Left lobe of liver (tissue), 2 donors: ENCODE results near the gene CHD9NB. TPM values are rescaled to one million over a fixed set of nuclear protein-coding genes. Genes with fewer than 3 reads are reported as not detected.
A peak's percentile ranks its signal among the peaks of the same experiment; 100 is the strongest.

ENCODE experiments used
- ATAC-seq: fragments of 200-7000 bp; cut with Tn5 transposase; one replicate; pipeline ENCODE4 v1.9.1; 2020; ENCODE audit warnings: mild to moderate bottlenecking, moderate library complexity
- DNase-seq: peaks from one replicate; pipeline ENCODE4 v3.0.0-alpha.2; 2020; ENCODE audit warnings: low spot score
- total RNA-seq: library from RNA; stranded (reverse); gene quantifications from one replicate; pipeline ENCODE4 v1.2.1, GENCODE V29; 2021
- donor health status: DM: no; HTN: no; CAD: no; lungs with moderate emphysema.
- donor health status: DM: no; HTN: yes; CAD: no.

CHD9NB gene
- 1.1 TPM for total RNA-seq

DNA sequence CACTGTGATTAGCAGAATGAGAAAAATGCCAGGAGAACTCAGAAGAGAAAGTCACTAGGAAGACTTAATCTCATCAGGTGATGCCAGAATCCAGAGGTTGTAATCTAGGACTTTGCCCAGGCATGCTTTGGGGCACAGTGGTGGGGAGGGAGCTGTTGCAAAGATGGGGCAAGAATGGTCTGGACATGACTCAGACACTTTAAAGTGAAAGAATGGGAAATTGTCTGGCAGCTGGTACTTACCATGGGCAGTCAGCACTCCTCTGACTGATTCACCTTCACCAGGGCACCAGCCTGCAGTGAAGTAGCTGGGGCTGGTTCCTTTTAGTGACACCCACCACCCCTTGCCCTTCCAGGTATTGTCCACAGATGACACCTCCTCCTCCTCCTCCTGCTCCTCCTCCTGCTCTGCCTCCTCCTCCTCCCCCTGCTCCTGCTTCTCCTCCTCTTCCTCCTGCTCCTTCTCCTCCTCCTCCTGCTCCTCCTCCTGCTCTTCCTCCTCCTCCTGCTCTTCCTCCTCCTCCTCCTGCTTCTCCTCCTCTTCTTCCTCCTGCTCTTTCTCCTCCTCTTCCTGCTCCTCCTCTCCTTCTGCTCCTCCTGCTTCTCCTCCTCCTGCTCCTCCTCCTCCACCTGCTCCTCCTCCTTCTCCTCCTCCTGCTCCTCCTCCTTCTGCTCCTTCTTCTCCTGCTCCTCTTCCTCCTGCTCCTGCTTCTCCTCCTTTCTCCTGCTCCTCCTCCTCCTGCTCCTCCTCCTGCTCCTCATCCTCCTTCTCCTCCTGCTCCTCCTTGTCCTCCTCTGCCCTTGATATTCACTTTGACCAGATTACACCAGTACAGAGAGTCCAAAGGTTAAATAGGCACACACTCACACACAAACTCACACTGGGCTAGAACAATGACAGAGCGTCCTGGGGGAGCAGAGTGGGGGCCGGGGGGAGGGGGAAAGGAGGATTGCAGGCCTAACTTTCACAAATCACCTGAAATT, at the start of gene CHD9NB:
CHD9NB (minus strand) TSS at position 379 of the 983 bp plus-strand sequence. CDS start 8,739 bp downstream, outside the sequence.
- peak; percentile 86 for DNase-seq
- peak; percentile 29 for ATAC-seq

DNA sequence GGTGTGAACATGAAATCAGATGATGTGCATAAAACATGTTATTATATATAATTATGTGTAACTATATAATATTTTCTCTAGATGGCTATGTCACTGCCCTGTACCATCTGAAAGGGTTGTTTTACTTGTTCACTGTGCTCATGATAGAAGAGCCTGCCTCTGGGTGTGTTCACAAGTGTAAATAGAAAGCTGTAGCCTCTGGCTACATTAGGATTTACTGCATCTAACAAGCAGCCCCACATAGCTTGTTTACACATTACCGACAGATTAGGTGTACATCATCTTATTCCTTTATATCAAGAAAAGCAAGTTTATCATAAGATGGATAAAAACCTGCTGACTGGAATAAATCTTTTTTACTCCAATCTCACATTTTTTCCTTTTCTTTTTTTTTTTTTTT, 48.2 kb upstream of the CHD9NB start:
- DNase-seq, result no peak
- no peak for ATAC-seq

DNA sequence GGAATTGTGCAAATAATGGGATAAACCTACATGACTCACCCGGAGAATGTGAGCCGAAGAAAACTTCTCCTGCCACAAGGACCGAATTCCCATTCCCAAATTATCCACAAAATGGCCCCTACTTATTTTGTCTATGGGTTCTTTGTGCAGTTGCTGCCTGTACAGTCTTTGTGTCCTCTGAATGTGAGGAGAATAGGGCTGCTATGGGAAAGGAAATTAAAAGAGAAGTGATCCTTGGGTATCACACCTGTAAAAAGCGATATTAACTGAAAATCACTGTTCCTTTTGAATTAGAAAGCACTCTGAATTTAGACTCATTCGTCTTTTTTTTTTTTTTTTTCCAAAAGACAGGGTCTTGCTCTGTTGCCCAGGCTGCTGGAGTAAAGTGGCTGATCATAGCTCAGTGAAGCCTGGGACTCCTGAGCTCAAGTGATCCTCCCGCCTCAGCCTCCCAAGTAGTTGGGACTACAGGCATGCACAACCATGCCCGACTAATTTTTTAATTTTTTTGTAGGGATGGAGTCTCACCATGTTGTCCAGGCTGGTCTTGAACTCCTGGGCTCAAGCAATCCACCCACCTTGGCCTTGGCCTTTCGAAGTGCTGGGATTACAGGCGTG, 47.5 kb upstream of the CHD9NB start:
- ATAC-seq, result no peak
- no peak for DNase-seq

DNA sequence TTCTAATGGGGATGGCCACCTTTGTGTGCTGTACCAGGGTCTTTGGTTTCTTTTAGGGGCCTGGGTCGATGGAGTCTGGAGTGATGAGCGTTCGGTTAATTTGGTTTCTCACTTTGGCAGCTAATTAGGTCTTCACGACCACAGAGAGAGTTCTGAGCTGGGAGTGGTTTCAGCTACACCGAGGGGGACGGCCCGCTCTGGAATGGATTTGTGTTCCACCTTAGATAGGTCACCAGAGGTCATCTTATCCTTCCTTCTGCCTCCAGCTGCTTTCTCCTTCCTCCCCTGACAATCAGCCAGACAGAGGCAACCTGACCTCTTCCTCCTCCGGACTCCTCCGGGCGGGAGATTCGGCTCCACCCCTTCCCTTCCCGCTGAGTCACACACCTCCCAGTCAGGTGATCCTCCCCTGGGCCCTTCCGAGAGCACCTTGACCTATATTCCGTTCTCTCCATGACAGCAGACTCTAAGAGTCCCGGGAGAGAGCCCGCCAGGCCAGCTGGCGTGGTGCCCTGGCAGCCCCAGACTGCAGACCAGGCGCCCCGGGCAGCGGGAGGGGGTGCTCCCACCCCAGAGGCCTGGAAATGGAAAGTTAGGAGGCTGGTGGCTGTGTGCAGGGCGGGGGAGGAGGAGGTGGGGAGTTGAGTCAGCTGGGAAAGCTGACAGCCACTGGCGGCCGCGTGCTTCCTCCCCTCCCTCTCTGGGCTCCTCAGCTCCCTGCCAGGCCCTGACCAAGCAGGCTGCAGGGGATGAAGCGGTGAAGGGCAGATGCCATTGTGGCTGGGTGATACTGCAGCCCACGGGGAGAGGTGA, 46.8 kb upstream of the CHD9NB start:
- DNase-seq, result peak; percentile 95

DNA sequence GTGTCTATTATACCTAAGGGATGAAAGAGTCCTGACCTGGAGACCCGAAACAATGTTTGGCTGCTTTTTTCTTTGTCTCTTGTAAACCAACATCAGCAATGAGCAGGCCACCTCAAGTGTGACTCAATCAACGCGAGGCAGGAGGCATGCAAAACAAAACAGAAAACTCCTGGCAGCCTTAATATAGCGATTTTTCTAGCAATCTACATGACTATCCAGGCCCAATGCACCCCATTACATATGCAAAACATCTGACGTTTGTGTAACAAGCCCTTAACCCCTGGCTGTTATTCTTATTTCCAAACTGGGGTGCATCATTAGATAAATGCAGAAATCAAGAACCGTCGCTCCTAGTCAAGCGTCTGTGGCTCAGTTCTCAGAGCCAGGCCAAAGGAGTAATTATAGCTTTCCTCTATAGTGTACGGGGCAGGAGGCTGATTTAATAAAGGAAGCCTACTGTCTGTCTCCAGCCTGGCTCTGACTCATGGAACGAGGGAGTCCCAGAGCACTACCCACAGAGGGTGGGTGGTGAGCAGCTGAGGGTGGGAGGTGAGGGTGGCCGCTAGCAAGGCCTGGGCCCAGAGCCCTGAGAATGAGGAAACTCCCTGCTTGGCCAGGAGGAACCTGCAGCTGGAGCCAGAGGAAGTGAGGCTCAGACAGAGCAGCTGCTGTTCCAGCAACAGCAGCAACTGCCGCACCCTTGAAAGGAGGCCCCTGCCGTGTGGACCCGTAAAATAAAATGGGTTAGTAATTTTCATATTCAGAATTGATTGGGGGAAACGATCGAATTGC, 46.0 kb upstream of the CHD9NB start:
- peak; percentile 60 for DNase-seq
- peak; percentile 37 for ATAC-seq

More for the DNA sequence above, 46.8 kb upstream of the CHD9NB start:
- ATAC-seq, result peak; percentile 91

DNA sequence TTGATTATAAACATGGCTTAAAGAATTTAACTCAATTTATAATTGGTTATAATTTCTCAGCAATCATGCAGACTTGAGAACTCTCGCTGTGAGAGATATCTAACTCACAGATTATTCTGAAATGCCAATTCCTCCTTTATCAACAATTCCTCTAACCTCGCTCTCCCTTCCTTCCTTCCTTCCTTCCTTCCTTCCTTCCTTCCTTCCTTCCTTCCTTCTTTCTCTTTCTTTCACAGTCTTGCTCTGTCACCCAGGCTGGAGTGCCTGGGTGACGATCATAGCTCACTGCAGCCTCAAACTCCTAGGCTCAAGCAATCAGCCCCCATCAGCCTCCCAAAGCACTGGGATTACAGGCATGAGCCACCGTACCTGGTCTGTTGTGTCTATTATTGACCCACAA, 44.5 kb upstream of the CHD9NB start:
- no peak for ATAC-seq

DNA sequence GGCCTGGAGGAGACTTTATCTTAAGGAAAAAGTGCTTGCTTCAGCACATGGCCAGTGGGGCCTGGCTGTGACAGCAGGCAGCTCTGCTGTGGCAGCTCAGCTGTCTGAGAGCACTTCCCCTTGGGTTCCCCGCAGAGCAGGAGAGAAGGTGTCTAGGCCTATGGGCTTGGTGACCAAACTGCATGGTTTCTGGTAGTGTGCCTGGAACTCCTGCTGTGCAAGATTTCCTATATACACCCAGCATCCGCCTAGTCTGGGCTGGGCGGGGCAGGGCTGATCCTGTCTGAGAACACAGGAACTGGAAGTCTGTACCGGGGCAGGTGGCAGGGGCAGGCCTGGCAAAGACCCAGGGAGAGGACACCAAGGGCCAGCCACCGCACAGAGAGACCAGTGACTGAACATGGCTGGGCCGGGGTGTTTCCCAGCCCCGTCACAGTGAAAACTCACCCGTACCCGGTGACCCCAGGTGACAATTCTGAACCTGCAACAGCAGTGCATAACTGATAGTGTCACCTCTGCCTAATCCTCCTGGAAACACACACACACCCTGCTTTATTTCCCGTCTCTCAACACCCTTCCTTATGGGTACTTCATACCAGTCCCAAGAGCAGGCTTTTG, 41.4 kb upstream of the CHD9NB start:
- peak; percentile 69 for DNase-seq
- ATAC-seq, result peak; percentile 2

More for the DNA sequence above, 44.5 kb upstream of the CHD9NB start:
- no peak for DNase-seq

DNA sequence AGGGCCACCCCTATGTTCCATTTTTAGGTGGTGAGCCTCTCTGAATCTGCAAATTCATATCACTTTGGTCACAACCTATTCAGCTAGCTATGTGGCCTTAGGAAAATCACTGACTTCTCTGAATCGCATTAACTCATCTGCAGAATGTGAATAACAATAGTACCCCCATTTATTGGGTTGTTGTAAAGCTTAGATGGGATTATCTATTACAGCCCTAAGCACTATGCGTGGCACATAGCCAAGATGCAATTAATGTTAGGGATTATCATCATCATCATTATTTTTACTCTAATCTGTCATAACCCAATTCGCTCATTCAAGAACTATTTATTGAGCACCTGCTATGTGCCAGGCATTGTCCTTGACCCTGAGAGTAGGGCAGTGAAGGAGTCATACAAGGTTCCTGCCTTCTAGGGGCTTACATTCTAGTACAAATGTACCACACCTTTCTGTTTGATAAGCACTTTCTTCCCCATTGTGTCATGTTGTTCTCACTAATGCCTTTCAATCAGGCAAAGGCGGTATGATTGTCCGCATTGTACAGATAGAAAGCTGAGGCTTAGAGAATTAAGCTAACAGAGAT, 40.6 kb upstream of the CHD9NB start:
- DNase-seq (no peak), ATAC-seq (no peak)

DNA sequence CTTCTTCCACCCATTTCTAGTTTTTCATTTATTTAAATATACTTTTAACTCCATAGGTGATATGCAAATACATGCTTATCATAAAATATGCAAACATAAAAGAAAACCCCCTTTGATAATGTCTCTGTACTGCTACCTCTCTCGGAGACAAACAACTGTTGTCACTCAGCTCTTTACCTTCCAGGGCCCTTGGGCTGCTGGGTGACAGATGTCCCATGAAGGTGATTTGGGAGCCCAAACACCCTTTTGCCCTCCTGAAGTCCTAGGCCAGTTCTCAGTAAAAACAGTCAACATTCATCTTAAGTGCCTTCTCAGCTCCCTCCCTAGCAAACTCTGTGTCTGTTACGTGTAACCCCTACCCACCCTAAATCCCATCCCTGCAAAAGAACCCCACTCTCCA, 39.6 kb upstream of the CHD9NB start:
- ATAC-seq (no peak), DNase-seq (no peak)

DNA sequence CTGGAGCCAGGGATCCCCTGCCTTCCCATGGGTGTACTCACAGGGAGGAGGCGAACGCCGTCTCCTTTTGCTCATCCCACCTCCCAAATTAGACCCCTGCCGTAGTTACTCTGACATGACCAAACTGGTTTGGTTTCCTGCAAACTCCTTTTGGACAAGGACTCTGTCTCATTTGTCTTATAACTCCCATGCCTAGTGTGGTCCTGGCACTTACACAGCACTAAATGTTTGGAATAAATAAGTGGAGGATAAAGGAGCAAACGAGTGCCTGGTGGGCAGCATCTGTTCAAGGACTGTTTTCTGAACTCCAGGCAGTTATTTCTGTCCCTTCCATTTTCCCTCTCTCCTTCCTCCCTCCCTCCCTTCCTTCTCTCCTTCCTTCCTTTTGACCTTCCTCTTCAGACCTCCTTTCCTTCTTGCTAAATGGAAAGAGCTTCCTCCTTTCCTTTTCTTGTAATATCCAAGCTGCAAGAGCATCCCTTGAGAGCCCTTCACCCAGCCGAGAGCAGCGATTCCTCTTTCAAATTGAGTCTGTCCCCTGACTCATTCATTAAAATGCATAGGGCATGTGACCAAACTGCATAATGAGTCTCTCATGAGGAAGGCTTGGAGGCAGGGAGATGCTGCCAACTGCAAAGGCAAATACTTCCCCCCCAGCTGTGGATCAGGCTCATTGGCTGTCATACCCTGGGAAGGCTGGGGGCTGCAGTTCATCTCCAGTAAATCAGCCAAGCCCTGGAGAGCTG, 38.9 kb upstream of the CHD9NB start:
- ATAC-seq, result no peak

DNA sequence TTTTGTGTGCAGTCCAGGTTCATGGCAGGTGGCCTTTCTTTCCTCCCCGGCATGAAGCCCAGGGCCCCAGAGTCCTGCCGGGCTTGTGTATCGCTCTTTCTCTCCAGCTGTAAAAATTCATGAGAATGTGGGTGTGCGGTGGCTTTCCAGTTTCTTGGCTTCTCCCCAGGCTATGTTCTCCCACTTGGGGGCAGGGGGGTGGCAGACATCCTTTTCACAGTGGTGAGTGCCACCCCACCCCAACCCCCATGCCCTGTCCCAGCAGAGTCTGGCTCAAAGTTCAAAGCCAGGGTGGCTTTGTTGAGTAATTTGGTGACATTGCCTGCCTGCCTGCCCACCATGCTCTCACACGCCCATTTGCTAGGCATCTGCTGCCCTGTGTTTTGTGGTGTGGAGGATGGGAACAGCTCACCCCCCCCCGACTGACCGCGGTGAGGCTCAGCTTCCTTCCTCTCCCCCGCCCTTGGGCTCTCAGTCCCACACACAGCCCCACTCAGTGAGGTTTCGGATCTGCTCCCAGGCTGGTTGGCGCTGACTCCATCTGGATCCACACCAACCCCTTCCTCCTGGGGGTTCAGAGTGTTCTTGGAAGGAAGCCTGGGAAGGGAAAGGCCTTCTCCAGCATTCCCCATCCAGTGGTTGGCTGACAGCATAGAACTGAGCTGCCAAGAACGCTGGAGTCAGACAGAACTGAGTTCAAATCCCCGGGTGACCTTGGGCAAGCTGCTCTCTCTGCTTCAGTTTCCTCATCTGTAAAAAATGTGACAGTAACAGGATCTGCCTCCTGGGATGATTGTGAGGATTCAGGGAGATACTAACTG, 38.1 kb upstream of the CHD9NB start:
- ATAC-seq, result peak; percentile 74
- peak; percentile 96 for DNase-seq

More for the DNA sequence above, 38.9 kb upstream of the CHD9NB start:
- DNase-seq, result no peak

DNA sequence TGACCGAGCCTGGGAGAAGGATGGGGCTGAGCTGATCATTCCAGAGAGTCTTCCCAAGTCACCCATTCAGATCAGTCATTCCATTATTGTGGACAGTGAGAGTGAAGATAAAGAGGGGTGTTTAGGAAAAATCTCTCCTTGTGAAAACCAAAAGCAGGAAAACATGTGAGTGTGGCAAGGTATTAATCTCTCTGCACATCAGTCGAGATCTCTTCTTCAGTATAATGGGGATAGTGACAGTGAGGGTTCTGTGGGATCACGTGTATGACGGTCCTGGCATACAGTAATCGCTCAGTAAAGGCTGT, 37.5 kb upstream of the CHD9NB start:
- ATAC-seq, result no peak
- no peak for DNase-seq

DNA sequence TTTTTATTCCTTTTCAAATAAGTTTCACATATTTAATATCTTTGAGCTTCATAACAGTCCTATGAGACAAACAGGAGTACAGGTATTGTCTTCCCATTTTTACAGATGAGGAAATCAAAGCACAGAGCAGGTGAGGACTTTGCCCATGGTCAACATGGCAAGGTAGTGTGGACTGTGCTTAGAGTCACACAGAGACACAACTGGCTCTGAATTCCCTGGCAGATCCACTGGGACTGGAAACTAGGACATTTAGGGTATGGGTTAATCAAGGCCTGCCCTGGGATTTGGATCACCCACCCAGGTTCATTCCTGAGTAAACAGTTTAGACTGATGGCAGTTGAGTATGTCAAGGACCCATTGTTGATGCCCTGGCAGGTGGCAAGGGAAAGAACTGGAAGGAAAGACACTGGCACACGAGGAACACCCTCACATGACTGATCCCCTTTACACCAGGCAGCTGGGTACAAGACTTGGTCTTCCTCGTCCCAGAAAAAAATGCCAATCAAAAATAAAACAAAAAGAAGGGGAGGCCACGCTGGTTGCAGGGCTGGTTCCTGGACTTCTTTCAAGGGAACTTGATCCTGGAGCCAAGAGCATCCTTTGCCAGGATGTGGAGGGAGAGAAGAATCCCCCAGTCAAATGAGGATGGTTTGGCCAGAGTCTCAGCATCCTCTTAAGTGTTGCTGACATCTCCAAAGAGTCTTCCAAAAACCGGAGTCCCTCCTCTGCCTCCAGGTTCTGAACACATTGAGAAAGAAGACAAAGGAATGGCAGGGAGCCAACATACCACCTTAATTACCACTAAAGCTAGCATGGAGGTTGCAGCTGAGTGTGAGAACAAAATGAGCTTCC, 37.0 kb upstream of the CHD9NB start:
- peak; percentile 90 for DNase-seq
- ATAC-seq, result peak; percentile 65

DNA sequence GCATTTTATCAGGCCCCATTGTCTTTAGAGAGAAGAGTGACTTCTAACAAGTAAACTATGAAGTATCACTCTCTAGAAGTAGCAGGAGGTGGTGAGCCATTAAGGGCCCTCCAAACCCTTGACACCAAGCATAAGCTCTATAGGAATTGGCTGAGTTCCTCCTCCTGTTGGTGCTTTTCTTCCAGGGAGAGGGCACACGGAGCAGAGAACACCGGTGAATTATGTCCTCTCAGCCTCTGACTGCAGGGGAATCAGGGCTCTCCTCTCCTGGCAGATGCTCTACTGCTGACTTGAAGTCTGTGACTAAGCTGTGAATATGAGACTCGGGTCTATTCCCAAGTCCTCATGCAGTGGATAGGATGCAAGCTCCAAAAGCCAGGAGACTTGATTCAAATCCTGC, 34.4 kb upstream of the CHD9NB start:
- ATAC-seq, result no peak

DNA sequence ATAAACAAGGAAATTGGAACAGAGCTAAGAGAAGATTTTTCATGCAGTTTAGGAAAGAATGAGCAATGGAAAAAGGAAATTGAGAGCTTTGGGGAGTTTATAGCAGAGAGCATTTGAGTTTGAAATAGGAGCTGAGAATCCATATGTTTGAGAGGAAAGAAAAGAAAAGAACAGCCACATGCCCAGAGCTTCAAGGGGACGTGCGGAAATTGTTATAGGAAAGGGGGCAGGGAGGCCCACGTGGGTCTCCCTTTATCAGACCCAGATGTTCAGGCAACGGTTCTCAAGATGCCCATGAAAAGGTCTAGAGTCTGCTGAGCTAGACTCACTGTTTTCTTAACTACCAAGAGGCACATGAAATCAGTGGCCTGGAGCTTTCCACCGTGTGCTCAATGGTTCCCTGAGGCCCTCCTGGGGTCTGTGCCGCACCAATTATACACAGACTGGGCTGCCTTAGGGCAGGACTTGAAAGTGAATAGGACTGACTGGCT, 33.3 kb upstream of the CHD9NB start:
- no peak for DNase-seq
- ATAC-seq, result no peak

More for the DNA sequence above, 34.4 kb upstream of the CHD9NB start:
- DNase-seq, result no peak

DNA sequence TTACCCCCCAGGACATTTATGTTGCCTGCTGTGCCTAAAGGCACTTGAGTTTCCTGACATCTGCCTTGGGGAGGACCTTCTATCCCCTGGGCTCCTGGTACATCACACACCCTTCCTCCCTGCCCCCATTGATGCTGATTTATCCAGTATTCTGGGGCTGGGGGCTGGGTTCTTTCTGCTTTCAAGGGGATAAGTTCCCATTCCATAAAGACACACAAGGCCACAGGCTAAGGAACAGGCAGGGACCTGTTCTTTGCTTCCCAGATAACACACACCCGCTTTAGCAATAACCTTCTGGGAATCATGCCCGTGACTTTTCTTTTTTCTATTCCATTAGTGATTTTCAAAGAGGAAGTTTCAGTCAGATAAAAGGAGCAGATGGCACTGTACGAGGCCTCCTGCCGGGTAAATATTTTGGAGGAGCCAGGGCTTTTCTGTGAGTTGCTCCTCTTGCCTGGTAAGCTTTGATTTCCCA, 32.7 kb upstream of the CHD9NB start:
- ATAC-seq (peak; percentile 30), DNase-seq (no peak)
